OCI-LY7 (cell line): Measurements from ENCODE around the gene AIP. TPM values are rescaled to one million over a fixed set of nuclear protein-coding genes. Genes with fewer than 3 reads are reported as not detected.
"Not testable (repeated sequence)": the region's sequence is repeated elsewhere in the genome, so short reads cannot be mapped to it uniquely, and the experiment has no call there.

Experiments used
- BruUV-seq: library from RNA; stranded (reverse); fragments of 400-500 nt; replicated peaks from 2 replicates; lab custom pipeline; 2021; lab: Mats Ljungman, UMichigan
- CTCF ChIA-PET: fragments of 300-600 bp; sonication (Branson Sonifier 250); formaldehyde crosslinking; loops from one replicate; lab custom pipeline; 2022; ENCODE audit warnings: antibody characterized with exemption; ENCODE audit not compliant: unreplicated experiment; lab: Charles Lee
- POLR2A ChIA-PET: fragments of 300-600 bp; sonication (Branson Sonifier 250); formaldehyde crosslinking; loops from one replicate; lab custom pipeline; 2022; ENCODE audit warnings: antibody characterized with exemption; lab: Charles Lee
- DNase-seq: peaks from one replicate; pipeline ENCODE4 v3.0.0-alpha.2; 2015; ENCODE audit warnings: low spot score
- H2AFZ ChIP-seq: fragments of 200-600 bp; sonication (generic), shearing (Covaris generic); 2 replicates; pipeline ENCODE4 v1.6.1; 2014; ENCODE audit warnings: mild to moderate bottlenecking, antibody characterized with exemption, low read length, moderate library complexity
- H3K27ac ChIP-seq: fragments of 200-600 bp; sonication (generic); 2 replicates; pipeline ENCODE4 v1.5.1; 2014; ENCODE audit warnings: mixed run types, low read depth, mild to moderate bottlenecking, moderate library complexity, low read length, inconsistent platforms; ENCODE audit not compliant: poor library complexity, severe bottlenecking
- H3K36me3 ChIP-seq: fragments of 200-600 bp; sonication (generic); 2 replicates; pipeline ENCODE4 v1.6.1; 2014; ENCODE audit warnings: mild to moderate bottlenecking, antibody characterized with exemption, low read length, moderate library complexity, mixed read lengths; ENCODE audit not compliant: insufficient read depth
- H3K4me1 ChIP-seq: fragments of 200-600 bp; sonication (generic); 2 replicates; pipeline ENCODE4 v1.5.1; 2014; ENCODE audit warnings: mild to moderate bottlenecking, low read length; ENCODE audit not compliant: insufficient read depth, poor library complexity, severe bottlenecking
- H3K4me2 ChIP-seq: fragments of 200-600 bp; sonication (generic); 2 replicates; pipeline ENCODE4 v1.6.1; 2014; ENCODE audit warnings: mild to moderate bottlenecking, low read length
- H3K4me3 ChIP-seq: fragments of 200-600 bp; sonication (generic); 2 replicates; pipeline ENCODE4 v1.5.1; 2014; ENCODE audit warnings: mild to moderate bottlenecking, low read depth, low read length; ENCODE audit not compliant: poor library complexity, severe bottlenecking
- H3K79me2 ChIP-seq: fragments of 200-600 bp; sonication (generic); 2 replicates; pipeline ENCODE4 v1.6.1; 2016; ENCODE audit warnings: low read depth, mild to moderate bottlenecking, low read length, moderate library complexity, mixed read lengths; ENCODE audit not compliant: insufficient read depth
- H3K9me2 ChIP-seq: fragments of 200-600 bp; sonication (generic); 2 replicates; pipeline ENCODE4 v1.6.1; 2016; ENCODE audit warnings: mild to moderate bottlenecking, low read length, mixed read lengths; ENCODE audit not compliant: insufficient read depth
- H3K9me3 ChIP-seq: fragments of 200-600 bp; sonication (generic); 2 replicates; pipeline ENCODE4 v1.6.1; 2014; ENCODE audit warnings: mild to moderate bottlenecking, mixed run types, low read length, mixed read lengths
- H4K20me1 ChIP-seq: fragments of 200-600 bp; sonication (generic); 2 replicates; pipeline ENCODE4 v1.6.1; 2014; ENCODE audit warnings: mild to moderate bottlenecking, antibody characterized with exemption, low read length, moderate library complexity, mixed read lengths; ENCODE audit not compliant: insufficient read depth
- EZH2phosphoT487 ChIP-seq: fragments of 200-600 bp; sonication (generic); IDR thresholded peaks from 2 replicates; pipeline ENCODE4 v1.6.1; 2018; ENCODE audit warnings: low read depth, borderline replicate concordance, mild to moderate bottlenecking, mixed run types, antibody characterized with exemption, low read length, moderate library complexity, mixed read lengths
- intact Hi-C: fragments of 100-400 bp; cut with micrococcal nuclease; formaldehyde crosslinking; loops from one replicate; pipeline ENCODE4 v1.10.0; 2022; ENCODE audit not compliant: unreplicated experiment
- total RNA-seq, 2 experiments: library from RNA; depleted of rRNA in 1 of 2; stranded (reverse); fragments of >200 nt in 1 of 2; shearing (Covaris generic) in 1 of 2; gene quantifications; 2 replicates each; pipeline ENCODE4 v1.2.3, GENCODE V29; 2014 to 2022
- TF ChIP-seq, protein P1 (sequence below): fragments of 200-600 bp; sonication (generic); conservative IDR thresholded peaks from 2 replicates; pipeline ENCODE4 v1.5.1; 2014; ENCODE audit warnings: mild to moderate bottlenecking, antibody characterized with exemption, low read length, moderate library complexity, mixed read lengths

AIP gene
- total RNA-seq, 2 experiments from 2014 or later: 112 to 125 TPM

DNA sequence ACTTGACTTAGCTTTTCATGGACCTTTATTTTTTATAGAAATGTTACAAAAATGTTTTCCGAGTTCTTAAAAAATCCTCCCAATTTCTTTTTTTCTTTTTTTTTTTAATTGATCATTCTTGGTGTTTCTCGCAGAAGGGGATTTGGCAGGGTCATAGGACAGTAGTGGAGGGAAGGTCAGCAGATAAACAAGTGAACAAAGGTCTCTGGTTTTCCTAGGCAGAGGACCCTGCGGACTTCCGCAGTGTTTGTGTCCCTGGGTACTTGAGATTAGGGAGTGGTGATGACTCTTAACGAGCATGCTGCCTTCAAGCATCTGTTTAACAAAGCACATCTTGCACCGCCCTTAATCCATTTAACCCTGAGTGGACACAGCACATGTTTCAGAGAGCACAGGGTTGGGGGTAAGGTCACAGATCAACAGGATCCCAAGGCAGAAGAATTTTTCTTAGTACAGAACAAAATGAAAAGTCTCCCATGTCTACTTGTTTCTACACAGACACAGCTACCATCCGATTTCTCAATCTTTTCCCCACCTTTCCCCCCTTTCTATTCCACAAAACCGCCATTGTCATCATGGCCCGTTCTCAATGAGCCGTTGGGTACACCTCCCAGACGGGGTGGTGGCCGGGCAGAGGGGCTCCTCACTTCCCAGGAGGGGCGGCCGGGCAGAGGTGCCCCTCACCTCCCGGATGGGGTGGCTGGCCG, 5.3 kb upstream of the AIP start:
- H4K20me1 ChIP-seq, H3K79me2 ChIP-seq, H3K36me3 ChIP-seq, H3K9me3 ChIP-seq, H2AFZ ChIP-seq, H3K4me2 ChIP-seq, H3K4me3 ChIP-seq, H3K27ac ChIP-seq, BruUV-seq, DNase-seq, CTCF ChIA-PET, H3K4me1 ChIP-seq, H3K9me2 ChIP-seq, intact Hi-C loops: not testable (repeated sequence)
- POLR2A ChIA-PET: interaction anchor here (0.6 kb wide), 1 partner anchor 866 kb away, joined by 5 read pairs; no protein-coding TSS in a partner anchor

DNA sequence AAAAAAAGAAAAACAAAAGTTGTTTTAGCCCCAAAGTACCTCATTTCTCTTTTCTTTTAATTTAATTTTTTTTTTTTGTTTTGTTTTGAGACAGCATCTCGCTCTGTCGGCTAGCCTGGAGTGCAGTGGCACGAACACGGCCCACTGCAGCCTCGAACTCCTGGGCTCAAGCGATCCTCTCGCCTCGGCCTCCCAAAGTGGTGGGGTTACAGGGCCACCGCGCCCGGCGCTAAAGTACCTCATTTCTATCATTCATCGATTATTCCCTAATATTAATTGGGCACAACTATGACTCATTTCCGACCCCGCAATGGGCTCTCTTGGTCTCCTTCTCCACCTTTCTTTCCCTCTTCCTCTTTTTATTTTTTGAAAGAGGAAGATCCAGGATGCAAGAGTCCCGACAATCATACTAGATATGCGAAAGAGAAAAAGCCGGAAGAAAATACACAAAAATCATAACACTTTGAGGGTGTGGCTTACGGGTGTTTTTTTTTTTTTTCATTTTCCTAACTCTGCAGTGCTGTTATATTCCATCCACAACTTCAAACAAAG, 475 bp upstream of the AIP start:
- peaks cover 28% of the 10 kb centered on the region; the same call in 1 of the 2 replicates for H3K79me2 ChIP-seq
- H3K4me3 ChIP-seq: peak overlapping the region; percentile 71
- H3K27ac ChIP-seq: peak overlapping the region; percentile 87
- no peaks in the 10 kb centered on the region for H4K20me1 ChIP-seq
- no peaks in the 10 kb centered on the region for H3K9me3 ChIP-seq
- peaks cover 5% of the 10 kb centered on the region for H3K36me3 ChIP-seq
- intact Hi-C loops: loop anchor here (5.0 kb wide), 1 partner anchor 130 kb away; the partner anchor contains the start of gene POLD4
- peak overlapping the region; percentile 71 for H2AFZ ChIP-seq
- H3K4me1 ChIP-seq: peaks cover 44% of the 10 kb centered on the region
- no peak for DNase-seq
- TSS peak; percentile 96 for BruUV-seq
- CTCF ChIA-PET: interaction anchor here (1.0 kb wide), 1 partner anchor 96 kb away, joined by 5 read pairs; no protein-coding TSS in a partner anchor
- H3K4me2 ChIP-seq: peak overlapping the region; percentile 95
- no peaks in the 10 kb centered on the region for H3K9me2 ChIP-seq
- TF ChIP-seq EZH2phosphoT487: no peak
- TF ChIP-seq, protein P1, sequence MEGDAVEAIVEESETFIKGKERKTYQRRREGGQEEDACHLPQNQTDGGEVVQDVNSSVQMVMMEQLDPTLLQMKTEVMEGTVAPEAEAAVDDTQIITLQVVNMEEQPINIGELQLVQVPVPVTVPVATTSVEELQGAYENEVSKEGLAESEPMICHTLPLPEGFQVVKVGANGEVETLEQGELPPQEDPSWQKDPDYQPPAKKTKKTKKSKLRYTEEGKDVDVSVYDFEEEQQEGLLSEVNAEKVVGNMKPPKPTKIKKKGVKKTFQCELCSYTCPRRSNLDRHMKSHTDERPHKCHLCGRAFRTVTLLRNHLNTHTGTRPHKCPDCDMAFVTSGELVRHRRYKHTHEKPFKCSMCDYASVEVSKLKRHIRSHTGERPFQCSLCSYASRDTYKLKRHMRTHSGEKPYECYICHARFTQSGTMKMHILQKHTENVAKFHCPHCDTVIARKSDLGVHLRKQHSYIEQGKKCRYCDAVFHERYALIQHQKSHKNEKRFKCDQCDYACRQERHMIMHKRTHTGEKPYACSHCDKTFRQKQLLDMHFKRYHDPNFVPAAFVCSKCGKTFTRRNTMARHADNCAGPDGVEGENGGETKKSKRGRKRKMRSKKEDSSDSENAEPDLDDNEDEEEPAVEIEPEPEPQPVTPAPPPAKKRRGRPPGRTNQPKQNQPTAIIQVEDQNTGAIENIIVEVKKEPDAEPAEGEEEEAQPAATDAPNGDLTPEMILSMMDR: no peak
- POLR2A ChIA-PET: interaction anchor here (0.5 to 1.8 kb wide), 3 partner anchors 14 to 236 kb away, joined by 3 to 6 read pairs (median 3); no protein-coding TSS in a partner anchor

DNA sequence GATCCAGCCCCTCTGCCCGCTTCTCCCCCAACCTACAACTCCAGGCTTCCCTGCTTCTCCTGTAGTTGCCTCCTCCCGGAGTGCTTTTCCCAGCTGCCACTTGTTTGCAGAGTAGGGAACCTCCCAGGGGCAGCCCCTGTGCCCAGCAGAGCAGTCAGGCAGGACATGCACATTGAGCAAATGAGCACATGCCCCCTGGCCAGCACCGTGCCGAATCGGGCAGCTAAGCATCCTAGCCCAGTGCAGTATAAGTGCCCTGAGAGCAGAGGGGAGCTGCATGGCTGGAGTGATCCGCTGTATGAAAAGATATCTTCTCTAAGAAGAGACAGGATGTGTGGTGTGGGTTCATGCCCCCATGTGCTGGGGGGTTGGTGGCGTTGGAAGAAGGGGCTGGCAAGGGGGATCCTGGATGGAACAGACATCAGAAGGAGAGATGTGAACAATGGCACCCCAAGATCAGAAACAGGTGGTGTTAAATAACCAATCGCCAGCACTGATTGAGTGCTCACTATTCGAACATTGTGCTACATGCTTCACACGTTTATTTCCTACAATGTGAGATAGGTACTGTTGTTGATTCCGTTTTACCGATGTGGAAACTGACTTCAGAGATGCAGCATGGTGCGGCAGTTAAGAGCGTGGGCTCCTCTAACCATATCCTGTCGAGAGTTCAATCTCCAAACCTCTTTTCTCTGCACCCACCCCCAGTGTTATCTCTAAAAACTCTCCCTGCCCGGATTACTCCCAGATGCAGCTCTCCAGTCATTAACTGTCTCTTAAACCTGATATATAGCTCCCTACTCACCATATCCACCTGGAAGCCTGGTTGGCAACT, 1.2 kb downstream of the AIP start:
- no TSS peak for BruUV-seq
- no peaks in the 10 kb centered on the region for H4K20me1 ChIP-seq
- H3K9me3 ChIP-seq: no peaks in the 10 kb centered on the region
- H2AFZ ChIP-seq: no peak overlapping the region; the same call in 1 of the 2 replicates
- peaks cover 20% of the 10 kb centered on the region for H3K36me3 ChIP-seq
- CTCF ChIA-PET: interaction anchor here (1.4 kb wide), 1 partner anchor 44 kb away, joined by 3 read pairs; no protein-coding TSS in a partner anchor
- H3K27ac ChIP-seq: peak overlapping the region; percentile 87
- TF ChIP-seq, protein P1: no peak
- TF ChIP-seq EZH2phosphoT487: no peak
- peaks cover 28% of the 10 kb centered on the region; the same call in 1 of the 2 replicates for H3K79me2 ChIP-seq
- peaks cover 44% of the 10 kb centered on the region for H3K4me1 ChIP-seq
- DNase-seq: peak; percentile 60
- H3K4me2 ChIP-seq: peak overlapping the region; percentile 95
- peak overlapping the region; percentile 71 for H3K4me3 ChIP-seq
- intact Hi-C loops: loop anchor here (1.0 to 5.0 kb wide), 5 partner anchors 23 to 132 kb away; partner anchors contain the start of genes CORO1B, POLD4 and RAD9A
- POLR2A ChIA-PET: interaction anchor here (0.5 to 1.4 kb wide), 9 partner anchors 13 to 780 kb away, joined by 3 to 7 read pairs (median 3); partner anchors contain the start of genes PPP1CA, PTPRCAP and TBC1D10C
- H3K9me2 ChIP-seq: no peaks in the 10 kb centered on the region
